Breast epithelium (tissue), 3 donors: ENCODE results near the gene PTGES.

ENCODE experiments used
- POLR2A ChIP-seq: fragments of 450-650 bp; IDR thresholded peaks from one replicate; pipeline ENCODE4 v1.6.1; 2016; ENCODE audit warnings: antibody characterized with exemption, mild to moderate bottlenecking, moderate library complexity
- POLR2AphosphoS5 ChIP-seq, 3 donors: sonication (generic); formaldehyde crosslinking; IDR thresholded peaks; one replicate each; pipeline ENCODE4 v1.6.1; 2017; ENCODE audit warnings: antibody characterized with exemption in 3 of 3
- TF ChIP-seq, protein P1 (sequence below), 3 donors: fragments of 450-650 bp; IDR thresholded peaks; one replicate each; pipeline ENCODE4 v1.5.1; 2016 to 2017; ENCODE audit warnings: antibody characterized with exemption in 3 of 3, mild to moderate bottlenecking in 3 of 3, moderate library complexity in 3 of 3

DNA sequence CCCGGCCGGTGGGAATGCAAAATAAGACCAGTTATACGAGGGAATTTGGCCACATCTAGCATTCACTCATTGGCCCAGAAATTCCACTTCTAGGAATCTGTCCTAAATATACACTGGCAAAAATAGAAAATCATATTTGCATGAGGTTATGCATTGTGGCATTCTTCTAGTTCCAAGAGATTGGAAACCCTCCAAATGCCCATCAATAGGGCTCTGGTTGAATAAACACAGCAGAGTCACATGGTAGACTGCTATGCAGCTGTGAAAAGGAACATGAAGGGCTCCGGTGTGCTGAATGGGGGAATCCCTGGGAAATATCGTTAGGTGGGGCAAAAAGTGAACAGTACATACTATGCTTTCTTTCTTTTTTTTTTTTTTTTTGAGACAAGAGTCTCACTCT lies 36.8 kb downstream of the PTGES start:
- TF ChIP-seq, protein P1, sequence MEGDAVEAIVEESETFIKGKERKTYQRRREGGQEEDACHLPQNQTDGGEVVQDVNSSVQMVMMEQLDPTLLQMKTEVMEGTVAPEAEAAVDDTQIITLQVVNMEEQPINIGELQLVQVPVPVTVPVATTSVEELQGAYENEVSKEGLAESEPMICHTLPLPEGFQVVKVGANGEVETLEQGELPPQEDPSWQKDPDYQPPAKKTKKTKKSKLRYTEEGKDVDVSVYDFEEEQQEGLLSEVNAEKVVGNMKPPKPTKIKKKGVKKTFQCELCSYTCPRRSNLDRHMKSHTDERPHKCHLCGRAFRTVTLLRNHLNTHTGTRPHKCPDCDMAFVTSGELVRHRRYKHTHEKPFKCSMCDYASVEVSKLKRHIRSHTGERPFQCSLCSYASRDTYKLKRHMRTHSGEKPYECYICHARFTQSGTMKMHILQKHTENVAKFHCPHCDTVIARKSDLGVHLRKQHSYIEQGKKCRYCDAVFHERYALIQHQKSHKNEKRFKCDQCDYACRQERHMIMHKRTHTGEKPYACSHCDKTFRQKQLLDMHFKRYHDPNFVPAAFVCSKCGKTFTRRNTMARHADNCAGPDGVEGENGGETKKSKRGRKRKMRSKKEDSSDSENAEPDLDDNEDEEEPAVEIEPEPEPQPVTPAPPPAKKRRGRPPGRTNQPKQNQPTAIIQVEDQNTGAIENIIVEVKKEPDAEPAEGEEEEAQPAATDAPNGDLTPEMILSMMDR (IDR thresholded peaks at IDR 0.05), result no peak
- TF ChIP-seq POLR2A, result no peak
- no peak for TF ChIP-seq POLR2AphosphoS5 (IDR thresholded peaks at IDR 0.05)
